ENCODE measurements around the gene MDN1.
"Not testable (repeated sequence)": the region's sequence is repeated elsewhere in the genome, so short reads cannot be mapped to it uniquely, and the experiment has no call there.

MDN1 gene

GRCh38 chr6:89643406-89643805 lies 176.2 kb downstream of the MDN1 start:
- no peak overlapping the region for H3K4ac ChIP-seq (ENCODE audit: low read depth in 1 of 2, low read length in 2 of 2)
- no peak overlapping the region for H3K14ac ChIP-seq (ENCODE audit: low read length in 2 of 2)
- H3K27ac ChIP-seq (ENCODE audit: low read length, poor library complexity, severe bottlenecking): no peak overlapping the region
- H2AK5ac ChIP-seq (ENCODE audit: low read length, severe bottlenecking): no peak overlapping the region
- H3K9ac ChIP-seq (ENCODE audit: low read length): no peak overlapping the region
- H3K18ac ChIP-seq (ENCODE audit: low read depth in 1 of 2, low read length in 2 of 2): no peak overlapping the region
- DNase-seq: no peak
- H4K91ac ChIP-seq (ENCODE audit: low read length): no peak overlapping the region
- H3K27me3 ChIP-seq (ENCODE audit: control insufficient read depth in 1 of 2, insufficient read depth in 1 of 2, low read length in 2 of 2): no peaks in the 10 kb centered on the region
- no peaks in the 10 kb centered on the region for H3K9me3 ChIP-seq (ENCODE audit: control insufficient read depth, low read length)
- no peak overlapping the region for H2BK5ac ChIP-seq (ENCODE audit: low read depth, low read length, poor library complexity, severe bottlenecking)
- H4K8ac ChIP-seq (ENCODE audit: low read length): no peak overlapping the region
- peaks cover 20% of the 10 kb centered on the region for H3K79me1 ChIP-seq (replicated peaks; ENCODE audit: low read length, poor library complexity, severe bottlenecking)
- peaks cover 15 to 62% of the 10 kb centered on the region in 2 experiments for H3K36me3 ChIP-seq (ENCODE audit: control insufficient read depth in 1 of 2, insufficient read depth in 2 of 2, low read depth in 1 of 2, low read length in 2 of 2)
- H2AFZ ChIP-seq (ENCODE audit: low read depth, low read length): no peak overlapping the region
- H3K4me1 ChIP-seq (ENCODE audit: control insufficient read depth, insufficient read depth, low read depth, low read length): no peaks in the 10 kb centered on the region
- 91% methylated on average over 3 of the region's 3 CpGs for WGBS
- no peak overlapping the region for H2BK15ac ChIP-seq (ENCODE audit: low read depth, poor library complexity, severe bottlenecking)
- H3K4me2 ChIP-seq (ENCODE audit: low read length, poor library complexity, severe bottlenecking): no peak overlapping the region
- H2BK120ac ChIP-seq (ENCODE audit: low read depth, low read length): no peak overlapping the region
- H2BK12ac ChIP-seq (ENCODE audit: low read length in 2 of 2): no peak overlapping the region
- H3K23ac ChIP-seq (ENCODE audit: low read length in 2 of 2): no peak overlapping the region
- H3K4me3 ChIP-seq (ENCODE audit: insufficient read depth in 1 of 2, low read depth in 1 of 2, low read length in 2 of 2): no peak overlapping the region

DNA sequence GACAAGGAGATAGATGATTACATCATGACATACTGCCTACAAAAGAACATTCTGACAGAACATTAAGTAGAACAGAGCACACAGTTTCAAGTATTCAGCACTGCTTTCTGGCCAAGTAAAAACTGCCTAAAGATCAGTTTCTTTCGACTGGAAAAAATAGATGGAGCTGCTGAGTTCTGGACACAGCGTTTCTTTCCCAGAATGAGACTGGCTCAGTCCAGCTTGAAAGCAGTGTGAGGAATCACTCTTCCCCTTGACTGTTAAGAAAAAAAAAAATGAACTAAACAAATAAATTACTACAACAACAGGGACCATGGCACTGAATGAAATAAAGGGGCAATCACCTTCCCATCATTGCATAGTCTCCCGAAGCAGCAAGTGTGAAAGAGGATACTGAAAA lies 176.6 kb downstream of the MDN1 start:
- 98% methylated on average over 3 of the region's 3 CpGs for WGBS
- Histone ChIP-seq H3K4me2 (ENCODE audit: low read length, poor library complexity, severe bottlenecking) (no peak overlapping the region), H2BK12ac (ENCODE audit: low read length in 2 of 2) (no peak overlapping the region), H3K23ac (ENCODE audit: low read length in 2 of 2) (no peak overlapping the region), H3K27me3 (ENCODE audit: control insufficient read depth in 1 of 2, insufficient read depth in 1 of 2, low read length in 2 of 2) (no peaks in the 10 kb centered on the region), H4K91ac (ENCODE audit: low read length) (no peak overlapping the region), H3K79me1 (replicated peaks; ENCODE audit: low read length, poor library complexity, severe bottlenecking) (peaks cover 20% of the 10 kb centered on the region), H2BK15ac (ENCODE audit: low read depth, poor library complexity, severe bottlenecking) (no peak overlapping the region), H4K8ac (ENCODE audit: low read length) (no peak overlapping the region), H3K18ac (ENCODE audit: low read depth in 1 of 2, low read length in 2 of 2) (no peak overlapping the region), H3K4me1 (ENCODE audit: control insufficient read depth, insufficient read depth, low read depth, low read length) (no peaks in the 10 kb centered on the region), H2AK5ac (ENCODE audit: low read length, severe bottlenecking) (no peak overlapping the region), H3K4me3 (ENCODE audit: insufficient read depth in 1 of 2, low read depth in 1 of 2, low read length in 2 of 2) (no peak overlapping the region), H2BK5ac (ENCODE audit: low read depth, low read length, poor library complexity, severe bottlenecking) (no peak overlapping the region), H3K27ac (ENCODE audit: low read length, poor library complexity, severe bottlenecking) (no peak overlapping the region), H3K4ac (ENCODE audit: low read depth in 1 of 2, low read length in 2 of 2) (no peak overlapping the region), H3K36me3 (ENCODE audit: control insufficient read depth in 1 of 2, insufficient read depth in 2 of 2, low read depth in 1 of 2, low read length in 2 of 2) (peaks cover 15 to 57% of the 10 kb centered on the region in 2 experiments), H3K14ac (ENCODE audit: low read length in 2 of 2) (no peak overlapping the region), H3K9me3 (ENCODE audit: control insufficient read depth, low read length) (no peaks in the 10 kb centered on the region), H3K9ac (ENCODE audit: low read length) (no peak overlapping the region), H2AFZ (ENCODE audit: low read depth, low read length) (no peak overlapping the region), H2BK120ac (ENCODE audit: low read depth, low read length) (no peak overlapping the region)
- no peak for DNase-seq

DNA sequence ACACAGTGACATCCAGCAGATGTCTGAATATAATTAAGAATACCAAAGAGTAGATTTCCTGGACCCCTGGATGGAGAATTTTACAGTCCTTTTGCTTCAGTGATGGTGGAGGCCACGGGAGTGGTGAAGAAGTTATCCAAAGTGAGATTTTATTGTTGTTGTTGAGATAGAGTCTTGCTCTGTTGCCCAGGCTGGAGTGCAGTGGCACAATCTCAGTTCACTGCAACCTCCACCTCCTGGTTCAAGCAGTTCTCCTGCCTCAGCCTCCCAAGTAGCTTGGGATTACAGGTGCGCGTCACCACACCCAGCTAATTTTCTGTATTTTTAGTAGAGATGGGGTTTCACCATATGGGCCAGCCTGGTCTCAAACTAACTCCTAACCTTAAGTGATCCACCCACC lies 178.0 kb downstream of the MDN1 start:
- H3K9me3 ChIP-seq (ENCODE audit: control insufficient read depth, low read length); H3K9ac ChIP-seq (ENCODE audit: low read length); H3K4me3 ChIP-seq (ENCODE audit: insufficient read depth in 1 of 2, low read depth in 1 of 2, low read length in 2 of 2); H4K91ac ChIP-seq (ENCODE audit: low read length); DNase-seq; H3K27me3 ChIP-seq (ENCODE audit: control insufficient read depth in 1 of 2, insufficient read depth in 1 of 2, low read length in 2 of 2); H2BK120ac ChIP-seq (ENCODE audit: low read depth, low read length); H3K4ac ChIP-seq (ENCODE audit: low read depth in 1 of 2, low read length in 2 of 2); H3K14ac ChIP-seq (ENCODE audit: low read length in 2 of 2); H3K27ac ChIP-seq (ENCODE audit: low read length, poor library complexity, severe bottlenecking); H3K18ac ChIP-seq (ENCODE audit: low read depth in 1 of 2, low read length in 2 of 2); H3K23ac ChIP-seq (ENCODE audit: low read length in 2 of 2); H2AK5ac ChIP-seq (ENCODE audit: low read length, severe bottlenecking); H3K4me1 ChIP-seq (ENCODE audit: control insufficient read depth, insufficient read depth, low read depth, low read length); H3K4me2 ChIP-seq (ENCODE audit: low read length, poor library complexity, severe bottlenecking); H2AFZ ChIP-seq (ENCODE audit: low read depth, low read length); H4K8ac ChIP-seq (ENCODE audit: low read length); H2BK5ac ChIP-seq (ENCODE audit: low read depth, low read length, poor library complexity, severe bottlenecking); H2BK12ac ChIP-seq (ENCODE audit: low read length in 2 of 2); H2BK15ac ChIP-seq (ENCODE audit: low read depth, poor library complexity, severe bottlenecking): not testable (repeated sequence)
- peaks cover 20% of the 10 kb centered on the region for H3K79me1 ChIP-seq (replicated peaks; ENCODE audit: low read length, poor library complexity, severe bottlenecking)
- 94% methylated on average over 1 of the region's 3 CpGs for WGBS
- peaks cover 7 to 50% of the 10 kb centered on the region in 2 experiments for H3K36me3 ChIP-seq (ENCODE audit: control insufficient read depth in 1 of 2, insufficient read depth in 2 of 2, low read depth in 1 of 2, low read length in 2 of 2)

DNA sequence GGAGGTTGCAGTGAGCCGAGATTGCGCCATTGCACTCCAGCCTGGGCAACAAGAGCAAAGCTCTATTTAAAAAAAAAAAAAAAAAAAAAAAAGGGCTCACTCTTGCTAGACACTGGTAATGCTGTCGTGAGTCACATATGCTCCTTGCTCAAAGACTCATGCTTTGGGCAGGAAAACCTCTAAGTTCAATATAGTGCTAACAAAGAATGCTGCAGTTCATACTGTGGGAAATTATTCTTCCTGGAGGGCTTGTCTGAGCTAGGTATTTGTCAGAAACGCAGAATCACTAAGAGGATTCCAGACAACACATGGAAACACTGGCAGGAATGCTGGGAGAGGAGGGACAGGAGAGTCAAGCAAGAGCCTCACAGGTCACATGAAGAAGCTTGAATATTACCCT lies 178.8 kb downstream of the MDN1 start:
- H3K4ac ChIP-seq (ENCODE audit: low read depth in 1 of 2, low read length in 2 of 2): no peak overlapping the region
- H3K23ac ChIP-seq (ENCODE audit: low read length in 2 of 2): no peak overlapping the region
- H3K4me2 ChIP-seq (ENCODE audit: low read length, poor library complexity, severe bottlenecking): no peak overlapping the region
- no peak overlapping the region for H2BK120ac ChIP-seq (ENCODE audit: low read depth, low read length)
- H3K9ac ChIP-seq (ENCODE audit: low read length): no peak overlapping the region
- no peak overlapping the region for H4K8ac ChIP-seq (ENCODE audit: low read length)
- no peak overlapping the region for H3K14ac ChIP-seq (ENCODE audit: low read length in 2 of 2)
- H2BK12ac ChIP-seq (ENCODE audit: low read length in 2 of 2): no peak overlapping the region
- DNase-seq: peak; percentile 15
- H3K27ac ChIP-seq (ENCODE audit: low read length, poor library complexity, severe bottlenecking): no peak overlapping the region
- H3K4me1 ChIP-seq (ENCODE audit: control insufficient read depth, insufficient read depth, low read depth, low read length): no peaks in the 10 kb centered on the region
- no peak overlapping the region for H2BK5ac ChIP-seq (ENCODE audit: low read depth, low read length, poor library complexity, severe bottlenecking)
- no peak overlapping the region for H4K91ac ChIP-seq (ENCODE audit: low read length)
- H3K9me3 ChIP-seq (ENCODE audit: control insufficient read depth, low read length): no peaks in the 10 kb centered on the region
- H3K36me3 ChIP-seq (ENCODE audit: control insufficient read depth in 1 of 2, insufficient read depth in 2 of 2, low read depth in 1 of 2, low read length in 2 of 2): peaks cover 7 to 50% of the 10 kb centered on the region in 2 experiments
- H3K4me3 ChIP-seq (ENCODE audit: insufficient read depth in 1 of 2, low read depth in 1 of 2, low read length in 2 of 2): no peak overlapping the region
- WGBS: 97% methylated on average over 4 of the region's 4 CpGs
- H3K18ac ChIP-seq (ENCODE audit: low read depth in 1 of 2, low read length in 2 of 2): no peak overlapping the region
- peaks cover 17% of the 10 kb centered on the region for H3K79me1 ChIP-seq (replicated peaks; ENCODE audit: low read length, poor library complexity, severe bottlenecking)
- H2BK15ac ChIP-seq (ENCODE audit: low read depth, poor library complexity, severe bottlenecking): no peak overlapping the region
- H3K27me3 ChIP-seq (ENCODE audit: control insufficient read depth in 1 of 2, insufficient read depth in 1 of 2, low read length in 2 of 2): no peaks in the 10 kb centered on the region
- H2AK5ac ChIP-seq (ENCODE audit: low read length, severe bottlenecking): no peak overlapping the region
- no peak overlapping the region for H2AFZ ChIP-seq (ENCODE audit: low read depth, low read length)
